GM18499 (cell line): Measurements from ENCODE around the gene KIAA1210.
"Not testable (repeated sequence)": the region's sequence is repeated elsewhere in the genome, so short reads cannot be mapped to it uniquely, and the experiment has no call there.

ENCODE experiments used
- ATAC-seq: cut with Tn5 transposase; IDR thresholded peaks from one replicate; pipeline ENCODE4 v1.9.1; 2021; ENCODE audit warnings: moderate number of reproducible peaks; ENCODE audit not compliant: insufficient read depth, unreplicated experiment

The KIAA1210 gene

DNA sequence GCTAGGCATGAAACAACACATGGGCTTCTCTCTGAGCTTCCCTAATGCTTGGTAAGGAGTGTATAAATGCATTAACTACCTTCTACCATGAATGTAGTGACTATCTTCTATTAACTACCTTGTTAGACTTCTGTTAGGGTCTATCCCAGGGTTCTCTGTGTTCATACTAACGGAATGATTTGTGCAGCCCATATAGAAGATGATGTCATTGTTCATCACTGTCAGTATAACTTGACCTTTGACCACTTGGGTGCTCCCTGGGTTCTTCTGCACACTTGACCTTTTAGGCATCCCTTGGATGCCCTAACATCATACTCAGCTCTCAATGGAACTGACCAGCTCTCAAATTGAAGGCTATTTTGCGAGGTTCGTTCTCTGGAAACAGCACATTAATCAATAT is 85.6 kb downstream of the KIAA1210 start:
- ATAC-seq: no peak

DNA sequence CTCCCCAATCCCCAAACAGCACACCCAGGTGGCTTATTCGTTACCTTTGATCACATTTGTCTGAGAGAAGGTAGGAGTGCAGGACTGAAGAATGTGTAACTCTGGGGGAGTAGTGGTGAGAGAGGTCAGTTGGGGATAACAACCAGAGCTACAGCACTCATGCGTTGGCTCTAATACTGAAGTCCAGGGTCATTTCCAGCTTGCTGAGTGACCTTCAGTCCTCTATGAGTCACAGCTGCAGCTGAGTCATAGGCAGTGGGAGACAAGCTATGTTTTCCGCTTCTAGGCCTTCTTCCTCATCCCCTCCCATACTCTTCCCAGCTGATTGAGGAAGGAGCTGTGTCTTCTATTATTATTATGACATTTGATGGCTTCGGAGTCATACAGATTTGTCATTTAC is 86.4 kb downstream of the KIAA1210 start:
- no peak for ATAC-seq

DNA sequence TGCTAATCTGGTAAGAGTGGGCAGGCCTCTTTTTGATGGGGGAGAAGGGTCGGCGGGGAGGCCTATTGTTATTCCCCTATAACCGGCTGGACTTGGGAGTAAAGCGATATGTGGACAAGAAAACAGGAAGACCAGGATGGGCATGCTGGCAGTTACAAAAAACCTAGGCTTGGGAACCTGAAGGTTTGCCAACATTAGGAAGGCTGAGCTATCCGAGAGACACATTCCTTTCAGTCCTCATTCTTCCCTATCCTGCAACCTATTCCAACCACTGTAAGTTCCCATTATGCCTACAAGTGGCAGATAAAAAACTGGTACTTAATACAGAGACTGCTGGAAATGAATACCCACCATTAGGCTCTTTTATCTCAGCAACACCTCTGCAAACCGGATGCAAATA is 87.2 kb downstream of the KIAA1210 start:
- no peak for ATAC-seq

DNA sequence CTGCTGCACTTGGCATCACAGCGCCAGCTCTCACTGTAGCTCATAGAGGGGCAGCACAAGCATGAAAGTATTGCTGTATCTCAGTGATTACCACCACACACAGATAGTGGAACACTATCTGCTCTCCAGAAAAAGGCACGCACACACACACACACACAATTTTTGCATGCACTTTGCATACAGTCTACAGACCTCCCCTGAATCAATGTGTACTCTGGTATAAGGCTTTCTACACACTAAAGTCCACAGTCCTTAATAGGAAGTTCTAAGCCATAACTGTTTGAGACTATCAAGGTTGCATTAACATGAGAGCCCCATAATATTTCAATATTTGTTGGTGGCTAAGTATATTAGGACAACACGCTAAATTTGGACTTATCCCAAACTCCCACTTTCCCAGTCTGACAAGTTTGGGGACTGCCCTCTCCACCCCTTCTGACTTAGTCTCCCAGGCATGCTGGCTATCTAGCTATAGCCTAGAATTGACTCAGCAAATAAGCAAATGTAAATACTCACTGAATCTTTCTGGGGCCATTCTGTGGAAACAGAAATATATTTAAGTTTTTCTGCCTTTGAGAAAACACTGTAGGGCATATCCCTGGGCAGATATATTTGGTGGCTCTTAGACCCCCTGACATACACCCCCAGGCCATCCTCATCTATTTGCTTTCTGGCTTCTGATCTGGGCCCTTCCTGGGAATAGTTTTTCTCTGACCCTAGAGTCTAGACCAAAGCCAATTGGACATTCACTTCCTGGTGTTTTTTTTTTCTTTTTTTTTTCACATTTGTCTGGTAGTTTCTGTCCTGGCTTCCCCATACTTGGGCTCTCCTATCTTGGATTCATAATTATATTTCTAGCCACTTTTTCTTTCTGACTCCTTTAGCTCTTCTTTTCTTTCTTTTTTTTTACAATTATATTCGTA is 91.2 kb downstream of the KIAA1210 start:
- ATAC-seq: no peak

DNA sequence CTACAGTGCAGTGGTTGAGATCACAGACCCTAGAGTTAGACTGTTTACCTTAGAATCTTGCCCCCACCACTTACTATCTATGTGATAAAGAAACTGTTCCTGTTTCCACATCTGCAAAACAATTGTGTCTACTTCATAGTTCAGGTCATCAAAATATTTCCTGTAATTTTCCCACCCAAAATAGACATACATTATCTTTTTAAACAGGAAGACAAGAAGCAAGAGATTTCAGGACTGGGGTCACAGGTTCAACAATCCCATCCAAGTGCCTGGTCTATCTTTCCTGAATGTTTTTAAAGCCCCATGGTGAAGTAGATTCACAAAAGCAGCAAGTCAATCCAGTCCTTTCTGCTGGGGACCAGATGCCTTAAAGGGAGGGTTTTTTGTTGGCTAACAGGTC is 96.6 kb downstream of the KIAA1210 start:
- ATAC-seq: no peak

DNA sequence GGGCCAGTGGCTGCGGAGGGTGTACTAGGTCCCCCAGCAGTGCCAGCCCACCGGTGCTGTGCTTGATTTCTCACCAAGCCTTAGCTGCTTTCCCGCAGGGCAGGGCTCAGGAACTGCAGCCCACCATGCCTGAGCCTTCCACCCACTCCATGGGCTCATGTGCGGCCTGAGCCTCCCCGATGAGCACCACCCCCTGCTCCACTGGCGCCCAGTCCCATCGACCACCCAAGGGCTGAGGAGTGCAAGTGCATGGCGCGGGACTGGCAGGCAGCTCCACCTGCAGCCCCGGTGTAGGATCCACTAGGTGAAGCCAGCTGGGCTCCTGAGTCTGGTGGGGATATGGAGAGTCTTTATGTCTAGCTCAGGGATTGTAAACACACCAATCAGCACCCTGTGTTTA is 98.0 kb downstream of the KIAA1210 start:
- ATAC-seq: not testable (repeated sequence)

DNA sequence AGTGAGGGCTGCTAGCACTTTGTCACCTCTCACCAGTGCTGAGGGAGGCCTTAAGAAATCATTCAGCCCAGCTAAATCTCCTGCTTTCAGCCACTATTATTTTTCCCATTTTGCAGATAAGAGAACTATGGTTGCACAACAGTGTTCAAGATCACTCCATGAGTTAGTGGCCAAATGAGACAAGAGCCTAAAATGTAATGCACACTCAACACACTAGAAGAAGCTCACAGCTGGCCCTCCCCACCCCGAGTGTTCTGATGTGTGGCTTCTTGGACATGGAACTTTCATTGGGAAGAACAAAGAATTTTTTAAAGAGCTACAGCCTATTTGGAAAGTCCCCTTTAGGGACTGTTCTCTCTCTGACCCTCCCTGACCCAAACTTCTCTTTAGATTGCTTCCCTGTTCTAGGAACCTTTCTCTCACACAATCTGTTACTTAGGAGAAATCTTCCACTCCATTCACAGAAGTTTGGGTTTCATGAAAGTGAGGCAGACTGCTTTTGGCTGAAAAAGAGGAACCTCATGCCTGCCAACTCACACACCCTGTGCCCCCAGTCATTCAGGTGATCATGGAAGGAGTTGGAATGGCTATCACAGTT is 98.8 kb downstream of the KIAA1210 start:
- ATAC-seq: no peak
